DMS153 (cell line): ENCODE data around the gene C11orf52.

Source experiments
- DNase-seq: peaks from one replicate; lab custom pipeline; 2025; lab: John Stamatoyannopoulos, UW

Gene C11orf52

GRCh38 chr11:111939836-111940604 lies 21.3 kb downstream of the C11orf52 start:
- DNase-seq = no peak

GRCh38 chr11:111941963-111942362 lies 23.2 kb downstream of the C11orf52 start:
- DNase-seq = no peak

- DNase-seq = no peak
Observed at GRCh38 chr11:111942829-111943228, 24.1 kb downstream of the C11orf52 start.

- DNase-seq = no peak
Observed at GRCh38 chr11:111944139-111944538, 25.4 kb downstream of the C11orf52 start.

GRCh38 chr11:111944651-111945051 lies 25.9 kb downstream of the C11orf52 start:
- DNase-seq = no peak

- DNase-seq = no peak
Observed at GRCh38 chr11:111945198-111945597, 26.5 kb downstream of the C11orf52 start.

- DNase-seq = no peak
Observed at GRCh38 chr11:111946499-111946898, 27.8 kb downstream of the C11orf52 start.

- no peak for DNase-seq
Observed at GRCh38 chr11:111947143-111947542, 28.4 kb downstream of the C11orf52 start.

GRCh38 chr11:111949519-111950426 lies 31.1 kb downstream of the C11orf52 start:
- DNase-seq = no peak

- DNase-seq = no peak
Observed at GRCh38 chr11:111951565-111951964, 32.9 kb downstream of the C11orf52 start.

- DNase-seq = no peak
Observed at GRCh38 chr11:111954154-111954553, 35.4 kb downstream of the C11orf52 start.

- no peak for DNase-seq
Observed at GRCh38 chr11:111957663-111958444, 39.1 kb downstream of the C11orf52 start.

- DNase-seq = no peak
Observed at GRCh38 chr11:111960916-111961315, 42.2 kb downstream of the C11orf52 start.

GRCh38 chr11:111961389-111962300 lies 42.9 kb downstream of the C11orf52 start:
- no peak for DNase-seq

- DNase-seq = no peak
Observed at GRCh38 chr11:111963931-111964340, 45.2 kb downstream of the C11orf52 start.

GRCh38 chr11:111966678-111967077 lies 48.0 kb downstream of the C11orf52 start:
- DNase-seq = no peak

GRCh38 chr11:111967649-111968048 lies 48.9 kb downstream of the C11orf52 start:
- DNase-seq = no peak

- no peak for DNase-seq
Observed at GRCh38 chr11:111969344-111969743, 50.6 kb downstream of the C11orf52 start.

GRCh38 chr11:111974446-111974845 lies 55.7 kb downstream of the C11orf52 start:
- DNase-seq = no peak

- DNase-seq = no peak
Observed at GRCh38 chr11:111975076-111975806, 56.5 kb downstream of the C11orf52 start.
